Mesendoderm (in vitro differentiated cells): Measurements from ENCODE around the gene TBC1D4.

Experiments used
- DNase-seq: peaks from one replicate; pipeline ENCODE4 v3.0.0; 2013
- H2AK5ac ChIP-seq: 2 replicates; pipeline ENCODE4 v1.6.1; 2013; ENCODE audit warnings: low read length, inconsistent platforms
- H2BK120ac ChIP-seq: 2 replicates; pipeline ENCODE4 v1.6.1; 2013; ENCODE audit warnings: low read depth, mild to moderate bottlenecking, low read length, moderate library complexity, mixed read lengths
- H2BK15ac ChIP-seq: replicated peaks from 2 replicates; pipeline ENCODE4 v1.6.1; 2013; ENCODE audit warnings: low read depth, mild to moderate bottlenecking, moderate library complexity
- H2BK5ac ChIP-seq: 2 replicates; pipeline ENCODE4 v1.6.1; 2013; ENCODE audit warnings: low read length, inconsistent platforms
- H3K18ac ChIP-seq: 2 replicates; pipeline ENCODE4 v1.6.1; 2013; ENCODE audit warnings: mild to moderate bottlenecking, low read length, mixed read lengths
- H3K23ac ChIP-seq: one replicate; pipeline ENCODE4 v1.6.1; 2013; ENCODE audit warnings: low read length
- H3K27ac ChIP-seq: 2 replicates; pipeline ENCODE4 v1.5.1; 2013; ENCODE audit warnings: low read depth, mild to moderate bottlenecking, inconsistent platforms, low read length, moderate library complexity
- H3K27me3 ChIP-seq: 2 replicates; pipeline ENCODE4 v1.6.1; 2013; ENCODE audit warnings: low read length, control low read depth, mild to moderate bottlenecking, inconsistent platforms; ENCODE audit not compliant: insufficient read depth, poor library complexity
- H3K36me3 ChIP-seq: 2 replicates; pipeline ENCODE4 v1.6.1; 2013; ENCODE audit warnings: low read length, inconsistent platforms; ENCODE audit not compliant: control insufficient read depth, insufficient read depth
- H3K4ac ChIP-seq: one replicate; pipeline ENCODE4 v1.6.1; 2013; ENCODE audit warnings: low read depth, mild to moderate bottlenecking, low read length, moderate library complexity
- H3K4me1 ChIP-seq: 2 replicates; pipeline ENCODE4 v1.6.1; 2013; ENCODE audit warnings: low read depth, low read length, inconsistent platforms; ENCODE audit not compliant: control insufficient read depth
- H3K4me2 ChIP-seq: 2 replicates; pipeline ENCODE4 v1.6.1; 2013; ENCODE audit warnings: low read length
- H3K4me3 ChIP-seq: 2 replicates; pipeline ENCODE4 v1.5.1; 2013; ENCODE audit warnings: mild to moderate bottlenecking, low read length
- H3K56ac ChIP-seq: one replicate; pipeline ENCODE4 v1.6.1; 2013; ENCODE audit warnings: low read length
- H3K79me1 ChIP-seq: 2 replicates; pipeline ENCODE4 v1.6.1; 2013; ENCODE audit warnings: low read length, inconsistent platforms
- H3K79me2 ChIP-seq: 2 replicates; pipeline ENCODE4 v1.6.1; 2013; ENCODE audit warnings: mild to moderate bottlenecking, low read length; ENCODE audit not compliant: control insufficient read depth, insufficient read depth
- H3K9ac ChIP-seq: 2 replicates; pipeline ENCODE4 v1.6.1; 2013; ENCODE audit warnings: low read length, inconsistent platforms
- H4K5ac ChIP-seq: one replicate; pipeline ENCODE4 v1.6.1; 2013; ENCODE audit warnings: low read length
- H4K8ac ChIP-seq: one replicate; pipeline ENCODE4 v1.6.1; 2013; ENCODE audit warnings: low read depth, mild to moderate bottlenecking, control low read depth, low read length, moderate library complexity
- WGBS: extraction: QIAGEN DNeasy Blood & Tissue Kit; methylation state at CpG from one replicate; pipeline ENCODE4 v1.1.7; 2013; ENCODE audit warnings: low lambda C conversion rate, missing lambda C conversion rate; ENCODE audit not compliant: insufficient coverage; ENCODE audit errors: extremely low coverage; 5-methylcytosine and 5-hydroxymethylcytosine counted together

TBC1D4 gene

DNA sequence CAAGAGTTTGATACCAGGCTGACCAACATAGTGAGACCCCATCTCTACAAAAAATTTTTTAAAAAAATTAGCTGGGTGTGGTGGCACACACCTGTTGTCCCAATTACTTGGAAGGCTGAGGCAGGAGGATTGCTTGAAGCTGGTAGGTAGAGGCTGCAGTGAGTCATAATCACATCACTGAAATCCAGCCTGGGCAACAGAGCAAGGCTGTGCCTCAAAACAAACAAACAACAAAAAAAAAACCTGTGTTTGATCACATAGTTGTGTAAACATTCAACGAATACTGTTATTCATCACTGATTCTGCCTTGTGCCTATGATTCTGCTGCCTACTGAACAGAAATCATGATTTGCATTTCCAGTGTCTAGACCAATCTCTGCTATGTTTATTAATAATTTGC lies 134.0 kb downstream of the TBC1D4 start:
- WGBS, result no CpG with 5 or more reads among the region's 1 CpG
- H3K36me3 ChIP-seq, result no peaks in the 10 kb centered on the region
- H3K56ac ChIP-seq, result no peak overlapping the region
- no peak overlapping the region for H3K4me2 ChIP-seq
- H3K9ac ChIP-seq, result no peak overlapping the region
- no peaks in the 10 kb centered on the region for H3K79me2 ChIP-seq
- no peak overlapping the region for H3K4me3 ChIP-seq
- no peaks in the 10 kb centered on the region for H3K27me3 ChIP-seq
- no peaks in the 10 kb centered on the region for H3K79me1 ChIP-seq
- no peak overlapping the region for H4K8ac ChIP-seq
- H2BK120ac ChIP-seq, result no peak overlapping the region
- H3K27ac ChIP-seq, result no peak overlapping the region
- no peak overlapping the region for H3K23ac ChIP-seq
- H2AK5ac ChIP-seq, result no peak overlapping the region
- no peak overlapping the region for H3K4ac ChIP-seq
- H3K18ac ChIP-seq, result no peak overlapping the region
- no peak for DNase-seq
- H2BK5ac ChIP-seq, result no peak overlapping the region
- H3K4me1 ChIP-seq, result no peaks in the 10 kb centered on the region
- H4K5ac ChIP-seq, result no peak overlapping the region
- H2BK15ac ChIP-seq, result no peak overlapping the region

DNA sequence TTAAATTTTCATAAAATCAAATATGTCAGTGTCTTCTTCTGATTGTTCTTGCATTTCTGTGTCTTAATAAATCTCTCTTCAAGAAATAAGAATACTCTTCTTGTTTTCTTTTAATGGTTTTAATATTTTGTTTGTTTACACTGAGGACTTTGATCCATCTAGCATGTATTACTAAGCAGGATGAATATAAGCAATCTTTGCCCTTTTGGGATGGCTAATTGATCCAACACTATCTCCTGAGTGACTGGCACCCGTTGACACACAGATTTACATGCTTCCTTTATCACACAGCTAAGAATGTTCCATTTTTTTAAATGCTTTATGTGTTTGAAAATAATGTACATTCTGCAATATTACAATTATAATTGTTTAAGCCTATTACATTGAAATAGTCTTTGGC lies 134.5 kb downstream of the TBC1D4 start:
- Histone ChIP-seq H3K79me1 (no peaks in the 10 kb centered on the region), H2BK5ac (no peak overlapping the region), H3K79me2 (no peaks in the 10 kb centered on the region), H4K5ac (no peak overlapping the region), H3K27ac (no peak overlapping the region), H3K4me2 (no peak overlapping the region), H3K4ac (no peak overlapping the region), H3K9ac (no peak overlapping the region), H3K36me3 (no peaks in the 10 kb centered on the region), H2AK5ac (no peak overlapping the region), H3K4me1 (no peaks in the 10 kb centered on the region), H4K8ac (no peak overlapping the region), H3K4me3 (no peak overlapping the region), H2BK15ac (no peak overlapping the region), H2BK120ac (no peak overlapping the region), H3K27me3 (no peaks in the 10 kb centered on the region), H3K56ac (no peak overlapping the region), H3K18ac (no peak overlapping the region), H3K23ac (no peak overlapping the region)
- WGBS, result no CpG with 5 or more reads among the region's 1 CpG
- DNase-seq, result no peak

DNA sequence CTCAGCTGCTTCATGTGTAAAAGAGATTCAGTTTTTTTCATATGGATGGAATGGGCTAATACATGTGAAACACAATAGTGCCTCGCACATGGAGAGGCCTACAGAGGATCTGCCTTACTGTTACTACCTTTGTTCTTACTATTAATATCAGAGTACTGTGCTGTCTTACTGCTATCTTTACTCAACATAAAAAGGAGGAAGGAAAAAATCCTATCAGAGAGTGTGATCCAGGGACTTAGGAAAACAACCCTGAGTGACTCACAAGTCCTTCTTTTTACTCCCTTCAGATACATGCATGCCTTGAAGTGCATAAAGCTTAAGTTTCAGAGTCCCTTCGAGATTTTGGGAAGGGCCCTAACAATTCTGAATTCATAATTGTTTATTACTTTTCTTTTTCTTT lies 136.8 kb downstream of the TBC1D4 start:
- no peak overlapping the region for H3K4ac ChIP-seq
- H3K18ac ChIP-seq, result no peak overlapping the region
- no peak overlapping the region for H2BK5ac ChIP-seq
- H2BK120ac ChIP-seq, result no peak overlapping the region
- H3K4me3 ChIP-seq, result no peak overlapping the region
- H3K56ac ChIP-seq, result no peak overlapping the region
- no CpG with 5 or more reads among the region's 2 CpGs for WGBS
- no peak overlapping the region for H3K27ac ChIP-seq
- H4K8ac ChIP-seq, result no peak overlapping the region
- H2AK5ac ChIP-seq, result no peak overlapping the region
- H3K27me3 ChIP-seq, result no peaks in the 10 kb centered on the region
- H3K4me1 ChIP-seq, result no peaks in the 10 kb centered on the region
- no peak overlapping the region for H3K9ac ChIP-seq
- no peak overlapping the region for H3K23ac ChIP-seq
- H3K79me2 ChIP-seq, result no peaks in the 10 kb centered on the region
- no peak overlapping the region for H4K5ac ChIP-seq
- H3K36me3 ChIP-seq, result no peaks in the 10 kb centered on the region
- DNase-seq, result no peak
- no peak overlapping the region for H3K4me2 ChIP-seq
- H3K79me1 ChIP-seq, result no peaks in the 10 kb centered on the region
- H2BK15ac ChIP-seq, result no peak overlapping the region

DNA sequence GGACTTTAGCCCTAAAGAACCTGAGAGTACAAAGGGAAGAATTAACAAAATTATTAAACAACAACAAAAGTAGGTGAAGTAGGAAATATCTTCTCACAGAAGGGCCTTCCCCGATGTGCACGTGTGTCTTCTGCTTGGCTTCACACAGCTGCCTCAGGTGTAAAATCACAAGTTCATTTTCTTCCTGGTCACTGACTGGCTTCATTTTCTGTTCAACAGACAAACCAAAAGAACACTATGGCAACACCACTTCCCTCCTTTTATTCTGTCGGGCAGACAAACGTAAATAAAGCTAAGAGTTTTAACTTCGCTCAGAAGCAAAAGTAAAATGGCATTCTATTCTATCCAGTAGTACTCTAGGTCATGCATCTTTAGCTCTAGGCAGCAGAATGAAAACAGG lies 140.9 kb downstream of the TBC1D4 start:
- Histone ChIP-seq H2AK5ac (no peak overlapping the region), H2BK15ac (no peak overlapping the region), H2BK120ac (no peak overlapping the region), H4K8ac (no peak overlapping the region), H3K27ac (no peak overlapping the region), H3K4me1 (no peaks in the 10 kb centered on the region), H3K56ac (no peak overlapping the region), H3K27me3 (no peaks in the 10 kb centered on the region), H3K79me2 (no peaks in the 10 kb centered on the region), H3K4ac (no peak overlapping the region), H3K36me3 (no peaks in the 10 kb centered on the region), H3K18ac (no peak overlapping the region), H3K79me1 (no peaks in the 10 kb centered on the region), H3K9ac (no peak overlapping the region), H2BK5ac (no peak overlapping the region), H3K4me2 (no peak overlapping the region), H4K5ac (no peak overlapping the region), H3K23ac (no peak overlapping the region), H3K4me3 (no peak overlapping the region)
- DNase-seq, result no peak
- no CpG with 5 or more reads among the region's 5 CpGs for WGBS

DNA sequence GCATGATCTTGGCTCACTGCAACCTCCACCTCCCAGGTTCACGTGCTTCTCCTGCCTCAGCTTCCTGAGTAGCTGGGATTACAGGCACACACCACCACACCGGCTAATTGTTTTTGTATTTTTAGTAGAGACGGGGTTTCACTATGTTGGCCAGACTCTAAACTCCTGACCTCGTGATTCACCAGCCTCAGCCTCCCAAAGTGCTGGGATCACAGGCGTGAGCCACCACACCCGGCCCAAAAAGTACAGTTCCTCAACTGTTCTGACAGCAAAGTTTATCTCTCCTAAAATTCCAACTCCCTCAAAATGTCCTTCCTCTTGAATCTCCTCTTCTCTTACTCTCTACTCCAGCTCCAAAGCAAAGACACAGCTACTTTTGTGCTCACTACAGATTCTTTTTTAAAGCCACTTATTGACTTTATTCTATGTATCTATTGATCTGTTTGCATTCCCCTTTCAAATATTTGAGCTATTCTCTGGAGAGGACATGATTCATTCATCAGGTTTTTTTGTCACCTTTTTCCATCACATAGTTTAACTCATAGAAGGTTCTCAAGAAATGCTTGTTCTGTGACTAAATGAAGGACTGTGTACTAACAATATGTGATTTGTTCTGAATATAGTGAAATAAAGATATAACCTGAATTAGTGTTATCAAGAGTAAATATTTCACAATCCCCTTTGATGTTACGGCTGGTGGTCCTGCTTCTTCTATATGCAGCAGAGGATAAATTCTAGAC lies 142.2 kb downstream of the TBC1D4 start:
- Histone ChIP-seq H3K79me1 (no peaks in the 10 kb centered on the region), H3K56ac (no peak overlapping the region), H4K5ac (no peak overlapping the region), H3K4me3 (no peak overlapping the region), H3K27me3 (no peaks in the 10 kb centered on the region), H3K27ac (no peak overlapping the region), H2BK5ac (no peak overlapping the region), H3K79me2 (no peaks in the 10 kb centered on the region), H3K4me1 (no peaks in the 10 kb centered on the region), H2AK5ac (no peak overlapping the region), H3K23ac (no peak overlapping the region), H3K18ac (no peak overlapping the region), H2BK120ac (no peak overlapping the region), H3K4me2 (no peak overlapping the region), H4K8ac (no peak overlapping the region), H3K36me3 (no peaks in the 10 kb centered on the region), H3K9ac (no peak overlapping the region), H3K4ac (no peak overlapping the region), H2BK15ac (no peak overlapping the region)
- DNase-seq, result no peak
- whole genome bisulfite sequencing, result no CpG with 5 or more reads among the region's 7 CpGs
